OCI-LY1 (cell line): ENCODE measurements around the gene TMEM9.

Source experiments
- EZH2 ChIP-seq: fragments of 200-600 bp; sonication (generic), shearing (Covaris generic); IDR thresholded peaks from 2 replicates; pipeline ENCODE4 v1.8.0; 2017; ENCODE audit warnings: borderline replicate concordance, mixed run types, mild to moderate bottlenecking, antibody characterized with exemption, low read length, moderate library complexity, mixed read lengths
- TF ChIP-seq, protein P1 (sequence below): fragments of 200-600 bp; sonication (generic), shearing (Covaris generic); IDR thresholded peaks from 2 replicates; pipeline ENCODE4 v1.5.1; 2017; ENCODE audit warnings: mild to moderate bottlenecking, antibody characterized with exemption, low read length, moderate library complexity, mixed read lengths

DNA sequence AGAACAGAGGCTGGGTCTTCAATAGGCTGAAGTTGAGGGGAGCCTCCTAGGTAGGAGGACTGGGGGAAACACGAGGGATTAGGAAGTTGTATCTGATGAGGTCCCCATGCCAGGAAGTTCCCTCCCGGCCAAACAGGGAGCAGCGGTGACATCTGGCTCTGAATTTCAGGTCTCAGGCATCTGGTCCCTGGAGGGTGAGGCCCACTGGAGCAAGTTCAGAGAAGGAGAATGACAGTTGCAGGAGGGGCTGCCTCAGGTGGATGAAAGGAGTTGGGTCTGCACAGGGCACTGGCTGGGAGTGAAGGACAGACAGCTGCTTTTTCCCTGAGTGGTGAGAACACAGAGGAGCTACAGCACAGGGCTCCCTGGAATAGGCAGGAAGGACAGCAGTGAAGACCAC is 9.1 kb downstream of the TMEM9 start:
- TF ChIP-seq, protein P1, sequence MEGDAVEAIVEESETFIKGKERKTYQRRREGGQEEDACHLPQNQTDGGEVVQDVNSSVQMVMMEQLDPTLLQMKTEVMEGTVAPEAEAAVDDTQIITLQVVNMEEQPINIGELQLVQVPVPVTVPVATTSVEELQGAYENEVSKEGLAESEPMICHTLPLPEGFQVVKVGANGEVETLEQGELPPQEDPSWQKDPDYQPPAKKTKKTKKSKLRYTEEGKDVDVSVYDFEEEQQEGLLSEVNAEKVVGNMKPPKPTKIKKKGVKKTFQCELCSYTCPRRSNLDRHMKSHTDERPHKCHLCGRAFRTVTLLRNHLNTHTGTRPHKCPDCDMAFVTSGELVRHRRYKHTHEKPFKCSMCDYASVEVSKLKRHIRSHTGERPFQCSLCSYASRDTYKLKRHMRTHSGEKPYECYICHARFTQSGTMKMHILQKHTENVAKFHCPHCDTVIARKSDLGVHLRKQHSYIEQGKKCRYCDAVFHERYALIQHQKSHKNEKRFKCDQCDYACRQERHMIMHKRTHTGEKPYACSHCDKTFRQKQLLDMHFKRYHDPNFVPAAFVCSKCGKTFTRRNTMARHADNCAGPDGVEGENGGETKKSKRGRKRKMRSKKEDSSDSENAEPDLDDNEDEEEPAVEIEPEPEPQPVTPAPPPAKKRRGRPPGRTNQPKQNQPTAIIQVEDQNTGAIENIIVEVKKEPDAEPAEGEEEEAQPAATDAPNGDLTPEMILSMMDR: no peak
- TF ChIP-seq EZH2: no peak
